Sigmoid colon (tissue), 7 donors: ENCODE results near the gene FIGN. TPM values are rescaled to one million over a fixed set of nuclear protein-coding genes. Genes with fewer than 3 reads are reported as not detected.

Experiments used
- DNase-seq: peaks from one replicate; pipeline ENCODE4 v3.0.0-alpha.2; 2019
- H3K27ac ChIP-seq, 4 donors: fragments of 200-600 bp; sonication (generic); one replicate each; pipeline ENCODE4 v1.5.1; 2016 to 2019; ENCODE audit warnings: mild to moderate bottlenecking in 1 of 4
- H3K27me3 ChIP-seq, 3 donors: fragments of 200-600 bp; sonication (generic); one replicate each; pipeline ENCODE4 v1.5.1; 2019; ENCODE audit warnings: mild to moderate bottlenecking in 1 of 3
- H3K36me3 ChIP-seq, 4 donors: fragments of 200-600 bp; sonication (generic); one replicate each; pipeline ENCODE4 v1.5.1; 2016 to 2019
- H3K4me1 ChIP-seq, 4 donors: fragments of 200-600 bp; sonication (generic); one replicate each; pipeline ENCODE4 v1.5.1; 2017 to 2019
- H3K4me3 ChIP-seq, 4 donors: fragments of 200-600 bp; sonication (generic); one replicate each; pipeline ENCODE4 v1.5.1; 2017 to 2019; ENCODE audit warnings: mild to moderate bottlenecking in 2 of 4, moderate library complexity in 1 of 4
- H3K9me3 ChIP-seq, 4 donors: fragments of 200-600 bp in 3 of 4; sonication (generic) in 3 of 4; one replicate each; pipeline versions ENCODE4 v1.5.1 to v1.6.1; 2013 to 2019
- CTCF ChIP-seq, 4 experiments: fragments of 450-650 bp in 3 of 4; fragments of 200-600 bp in 1 of 4; IDR thresholded peaks; one replicate each; pipeline ENCODE4 v1.5.1; 2016 to 2019; ENCODE audit warnings: antibody characterized with exemption in 4 of 4, mild to moderate bottlenecking in 3 of 4, moderate library complexity in 2 of 4
- EP300 ChIP-seq, 4 donors: sonication (generic); formaldehyde crosslinking; IDR thresholded peaks; one replicate each; pipeline ENCODE4 v1.6.1; 2017; ENCODE audit warnings: antibody characterized with exemption in 4 of 4
- POLR2A ChIP-seq, 2 donors: fragments of 450-650 bp; IDR thresholded peaks; one replicate each; pipeline ENCODE4 v1.6.1; 2016; ENCODE audit warnings: antibody characterized with exemption in 2 of 2, mild to moderate bottlenecking in 2 of 2, moderate library complexity in 2 of 2
- POLR2AphosphoS5 ChIP-seq, 4 donors: sonication (generic); formaldehyde crosslinking; IDR thresholded peaks; one replicate each; pipeline ENCODE4 v1.6.1; 2017; ENCODE audit warnings: antibody characterized with exemption in 4 of 4
- WGBS, 2 donors: extraction: QIAGEN DNeasy Blood & Tissue Kit; methylation state at CpG; one replicate each; pipeline ENCODE4 v1.1.7; 2013; 5-methylcytosine and 5-hydroxymethylcytosine counted together
- intact Hi-C: fragments of 100-400 bp; cut with DNase I; formaldehyde crosslinking; loops from one replicate; pipeline ENCODE4 v1.15.1; 2023
- polyA plus RNA-seq, 3 donors: library from polyadenylated mRNA; stranded (reverse); fragments of 200-250 nt; gene quantifications; one replicate each; pipeline ENCODE4 v1.2.3, GENCODE V29; 2013
- total RNA-seq, 4 donors: library from RNA; depleted of rRNA; stranded (reverse); fragments of >200 nt; gene quantifications; one replicate each; pipeline ENCODE4 v1.1.0, GENCODE V29; 2016
- donor health status: healthy with polysubstance abuse.
- donor health status: Bipolar disorder and iron deficiency.
- donor health status: healthy.

The FIGN gene
- total and polyA plus RNA-seq, 7 donors = under 0.01 to 8.0 (median 3.7) TPM; not detected in 1

- TF ChIP-seq CTCF (IDR thresholded peaks at IDR 0.05) = no peak
- no peak for TF ChIP-seq POLR2AphosphoS5 (IDR thresholded peaks at IDR 0.05)
- TF ChIP-seq EP300 (IDR thresholded peaks at IDR 0.05) = no peak
- no peak for TF ChIP-seq POLR2A (IDR thresholded peaks at IDR 0.05)
- H3K4me3 ChIP-seq = no peak overlapping the region
- no peaks in the 10 kb centered on the region for H3K27me3 ChIP-seq
- peaks cover 0 to 14% (median 12%) of the 10 kb centered on the region in 4 donors for H3K4me1 ChIP-seq
- H3K9me3 ChIP-seq = no peaks in the 10 kb centered on the region
- no peak overlapping the region for H3K27ac ChIP-seq
- intact Hi-C loops = no loop called here
- no peak for DNase-seq
- WGBS, 2 donors = 83 to 85% methylated on average over 1 of the region's 1 CpG
- H3K36me3 ChIP-seq = no peaks in the 10 kb centered on the region
These were observed 86.7 kb downstream of the FIGN start for GRCh38 chr2:163649080-163649479.

- H3K4me3 ChIP-seq = no peak overlapping the region
- peaks cover 0 to 14% (median 12%) of the 10 kb centered on the region in 4 donors for H3K4me1 ChIP-seq
- no peaks in the 10 kb centered on the region for H3K27me3 ChIP-seq
- H3K36me3 ChIP-seq = no peaks in the 10 kb centered on the region
- H3K9me3 ChIP-seq = no peaks in the 10 kb centered on the region
- no peak for DNase-seq
- no peak for TF ChIP-seq EP300 (IDR thresholded peaks at IDR 0.05)
- TF ChIP-seq POLR2A (IDR thresholded peaks at IDR 0.05) = no peak
- TF ChIP-seq POLR2AphosphoS5 (IDR thresholded peaks at IDR 0.05) = no peak
- TF ChIP-seq CTCF (IDR thresholded peaks at IDR 0.05) = no peak
- peak overlapping the region in 1 of 4 donors; percentile 55 for H3K27ac ChIP-seq
- intact Hi-C loops = no loop called here
These were observed 88.5 kb downstream of the FIGN start for GRCh38 chr2:163647300-163647699.

- TF ChIP-seq POLR2A (IDR thresholded peaks at IDR 0.05) = no peak
- Histone ChIP-seq H3K27me3 (no peaks in the 10 kb centered on the region), H3K36me3 (no peaks in the 10 kb centered on the region), H3K4me1 (peaks cover 0 to 14% (median 12%) of the 10 kb centered on the region in 4 donors), H3K4me3 (no peak overlapping the region), H3K9me3 (no peaks in the 10 kb centered on the region), H3K27ac (peak overlapping the region in 1 of 4 donors; percentile 55)
- DNase-seq = no peak
- WGBS, 2 donors = 76 to 84% methylated on average over 1 of the region's 1 CpG
- intact Hi-C loops = no loop called here
These were observed 89.1 kb downstream of the FIGN start for GRCh38 chr2:163646687-163647086.

- no peak overlapping the region for H3K27ac ChIP-seq
- intact Hi-C loops = no loop called here
These were observed 91.6 kb downstream of the FIGN start for GRCh38 chr2:163644238-163644637.

GRCh38 chr2:163641986-163642385 lies 93.8 kb downstream of the FIGN start:
- H3K36me3 ChIP-seq = no peaks in the 10 kb centered on the region
- no peak for DNase-seq
- TF ChIP-seq EP300 (IDR thresholded peaks at IDR 0.05) (no peak), POLR2A (IDR thresholded peaks at IDR 0.05) (no peak), CTCF (IDR thresholded peaks at IDR 0.05) (no peak), POLR2AphosphoS5 (IDR thresholded peaks at IDR 0.05) (no peak)
- H3K9me3 ChIP-seq = no peaks in the 10 kb centered on the region
- intact Hi-C loops = no loop called here
- H3K27me3 ChIP-seq = no peaks in the 10 kb centered on the region
- WGBS, 2 donors = 76 to 81% methylated on average over 1 of the region's 1 CpG
- H3K4me1 ChIP-seq = peaks cover 0 to 9% (median 7%) of the 10 kb centered on the region in 4 donors
- H3K4me3 ChIP-seq = no peak overlapping the region
- H3K27ac ChIP-seq = no peak overlapping the region

More at GRCh38 chr2:163644238-163644637, 91.6 kb downstream of the FIGN start:
- no peak for DNase-seq
- Histone ChIP-seq H3K4me1 (peaks cover 0 to 14% (median 12%) of the 10 kb centered on the region in 4 donors), H3K9me3 (no peaks in the 10 kb centered on the region), H3K36me3 (no peaks in the 10 kb centered on the region), H3K27me3 (no peaks in the 10 kb centered on the region), H3K4me3 (no peak overlapping the region)
- no peak for TF ChIP-seq CTCF (IDR thresholded peaks at IDR 0.05)
- no peak for TF ChIP-seq POLR2AphosphoS5 (IDR thresholded peaks at IDR 0.05)
- TF ChIP-seq POLR2A (IDR thresholded peaks at IDR 0.05) = no peak
- TF ChIP-seq EP300 (IDR thresholded peaks at IDR 0.05) = no peak
- WGBS, 2 donors = 89 to 90% methylated on average over 2 of the region's 2 CpGs
